Measurements from ENCODE around the gene WDFY4.

The WDFY4 gene

GRCh38 chr10:48895803-48896195 lies 211.1 kb downstream of the WDFY4 start:
- FAIRE-seq (no peak), DNase-seq (ENCODE audit: insufficient read length, low spot score) (no peak)

DNA sequence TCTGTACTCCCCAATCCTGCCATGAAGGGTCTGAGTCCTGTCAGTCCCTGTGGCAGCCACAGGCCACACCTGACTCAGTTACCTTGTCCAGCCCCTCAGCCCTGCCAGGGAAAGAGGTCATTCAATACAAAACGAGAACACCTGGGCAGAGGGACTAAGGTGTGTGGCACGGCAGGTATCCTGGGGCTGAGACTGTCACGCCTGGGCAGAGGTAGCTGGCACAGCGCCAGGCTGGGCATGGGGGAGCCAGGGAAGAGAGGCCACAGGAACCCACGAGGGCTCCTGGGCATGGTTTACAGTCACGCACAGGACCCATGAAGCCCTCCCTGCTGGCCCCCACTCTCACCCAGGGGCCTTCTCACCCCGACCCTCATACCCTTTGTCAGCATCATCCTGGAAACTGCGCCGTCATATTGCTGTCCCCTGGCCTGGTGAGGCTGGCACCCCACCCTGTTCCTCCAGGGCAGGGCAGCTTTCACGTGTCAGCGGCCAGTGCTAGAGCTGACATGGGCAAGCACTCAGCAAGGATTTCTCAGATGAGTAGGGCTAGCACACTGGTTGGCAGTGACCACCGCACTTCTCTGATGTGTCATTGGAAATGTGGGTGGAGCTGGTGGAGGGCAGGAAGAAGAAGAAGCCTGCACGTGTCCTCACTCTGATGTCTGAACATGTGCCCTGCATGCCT lies 212.2 kb downstream of the WDFY4 start:
- no peak for DNase-seq (ENCODE audit: insufficient read length, low spot score)
- FAIRE-seq = no peak

GRCh38 chr10:48897441-48897790 lies 212.7 kb downstream of the WDFY4 start:
- no peak for FAIRE-seq
- DNase-seq (ENCODE audit: insufficient read length, low spot score) = no peak

DNA sequence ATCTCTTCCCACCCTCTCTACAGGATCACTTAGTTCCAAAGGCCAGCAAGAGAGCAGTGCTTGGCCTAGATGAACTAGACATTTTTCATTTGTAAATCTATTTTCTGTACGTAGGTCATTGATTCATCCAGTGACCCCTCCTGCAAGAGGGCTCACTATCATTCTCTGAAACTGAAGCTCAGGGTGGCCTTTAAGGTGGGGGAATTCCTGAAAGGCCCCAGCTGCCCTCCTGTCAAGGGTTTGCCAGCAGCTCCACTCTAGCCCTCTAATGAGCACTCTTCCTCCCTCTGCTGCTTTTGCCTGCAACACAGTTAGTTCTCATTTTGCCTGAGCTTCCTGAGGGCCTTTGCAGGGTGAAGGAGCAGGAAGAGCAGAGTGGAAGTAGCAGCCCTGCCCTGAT lies 213.8 kb downstream of the WDFY4 start:
- FAIRE-seq = no peak
- no peak for DNase-seq (ENCODE audit: insufficient read length, low spot score)

- DNase-seq (ENCODE audit: insufficient read length, low spot score) (no peak), FAIRE-seq (no peak)
Observed at GRCh38 chr10:48899781-48900180, 215.1 kb downstream of the WDFY4 start.

DNA sequence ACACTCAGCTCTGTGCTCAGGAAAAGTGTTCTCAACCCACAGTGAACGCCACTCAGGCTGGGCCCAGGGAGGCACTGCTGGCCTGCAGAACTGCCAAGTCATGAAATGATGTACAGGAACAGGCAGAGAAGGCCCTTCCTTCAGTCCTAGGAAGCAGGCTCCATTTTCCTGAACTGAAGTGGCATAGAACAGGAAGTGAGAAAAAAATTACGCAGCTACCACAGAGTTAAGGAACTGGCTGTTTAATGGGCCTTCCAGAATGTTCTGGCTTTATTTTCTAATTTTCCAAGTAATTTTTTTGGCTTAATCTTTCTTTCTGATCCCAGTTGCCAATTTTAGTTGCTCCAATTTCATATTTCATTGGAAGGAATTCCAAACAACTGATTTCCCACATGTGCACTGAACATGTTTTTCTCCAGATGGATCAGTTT lies 215.7 kb downstream of the WDFY4 start:
- FAIRE-seq (no peak), DNase-seq (ENCODE audit: insufficient read length, low spot score) (no peak)

- FAIRE-seq (no peak), DNase-seq (ENCODE audit: insufficient read length, low spot score) (no peak)
Observed at GRCh38 chr10:48901319-48901718, 216.6 kb downstream of the WDFY4 start.

GRCh38 chr10:48902096-48902495 lies 217.4 kb downstream of the WDFY4 start:
- DNase-seq (ENCODE audit: insufficient read length, low spot score) (no peak), FAIRE-seq (no peak)

DNA sequence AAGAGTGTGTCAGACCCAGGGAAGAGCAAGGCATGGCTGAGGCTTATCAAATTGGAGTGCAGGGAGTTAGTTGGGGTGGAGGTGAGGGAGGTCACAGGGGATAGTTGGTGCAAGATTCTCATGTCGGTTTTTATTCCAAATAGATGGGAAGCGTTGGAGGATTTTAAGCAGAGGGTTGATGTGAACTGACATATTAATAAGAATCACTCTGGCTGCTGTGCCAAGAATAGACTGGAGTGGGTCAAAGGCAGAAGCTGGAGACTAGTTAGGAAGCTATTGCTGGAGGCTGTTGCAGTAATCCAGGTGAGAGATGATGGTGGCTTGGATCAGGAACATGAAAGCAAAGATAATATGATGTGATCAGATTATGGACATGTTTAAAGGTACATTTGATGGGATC lies 218.5 kb downstream of the WDFY4 start:
- FAIRE-seq = no peak
- no peak for DNase-seq (ENCODE audit: insufficient read length, low spot score)

- FAIRE-seq = no peak
Observed at GRCh38 chr10:48904861-48905260, 220.2 kb downstream of the WDFY4 start.

GRCh38 chr10:48905311-48905710 lies 220.6 kb downstream of the WDFY4 start:
- FAIRE-seq (no peak), DNase-seq (ENCODE audit: insufficient read length, low spot score) (no peak)

More at GRCh38 chr10:48904861-48905260, 220.2 kb downstream of the WDFY4 start:
- DNase-seq (ENCODE audit: insufficient read length, low spot score) = no peak

DNA sequence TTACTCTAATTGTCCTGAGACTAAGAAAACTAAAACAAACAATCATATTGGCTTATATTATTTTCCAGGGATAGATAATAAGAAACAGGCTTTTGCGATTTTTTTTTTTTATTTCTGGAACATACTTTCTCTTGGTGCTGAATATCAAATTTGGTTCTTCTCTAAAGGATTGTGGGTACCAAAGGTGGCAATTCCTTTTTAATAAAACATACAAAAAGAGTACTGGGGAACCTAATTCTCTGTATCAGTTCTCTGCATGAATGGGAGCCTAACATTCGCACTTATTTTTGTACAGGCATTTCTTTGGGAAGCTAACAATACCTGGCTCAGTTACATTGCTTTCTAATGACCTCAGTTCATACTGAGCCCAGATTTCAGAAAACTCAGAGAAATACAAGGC lies 222.2 kb downstream of the WDFY4 start:
- FAIRE-seq = no peak
- no peak for DNase-seq (ENCODE audit: insufficient read length, low spot score)

- DNase-seq (ENCODE audit: insufficient read length, low spot score) (no peak), FAIRE-seq (no peak)
Observed at GRCh38 chr10:48907730-48908129, 223.1 kb downstream of the WDFY4 start.

- DNase-seq (ENCODE audit: insufficient read length, low spot score) = no peak
- no peak for FAIRE-seq
Observed at GRCh38 chr10:48910548-48910947, 225.9 kb downstream of the WDFY4 start.

- DNase-seq (ENCODE audit: insufficient read length, low spot score) = no peak
- no peak for FAIRE-seq
Observed at GRCh38 chr10:48913674-48914073, 229.0 kb downstream of the WDFY4 start.

- no peak for FAIRE-seq
- DNase-seq (ENCODE audit: insufficient read length, low spot score) = no peak
Observed at GRCh38 chr10:48923748-48924147, 239.1 kb downstream of the WDFY4 start.

- no peak for FAIRE-seq
Observed at GRCh38 chr10:48924988-48925387, 240.3 kb downstream of the WDFY4 start.

DNA sequence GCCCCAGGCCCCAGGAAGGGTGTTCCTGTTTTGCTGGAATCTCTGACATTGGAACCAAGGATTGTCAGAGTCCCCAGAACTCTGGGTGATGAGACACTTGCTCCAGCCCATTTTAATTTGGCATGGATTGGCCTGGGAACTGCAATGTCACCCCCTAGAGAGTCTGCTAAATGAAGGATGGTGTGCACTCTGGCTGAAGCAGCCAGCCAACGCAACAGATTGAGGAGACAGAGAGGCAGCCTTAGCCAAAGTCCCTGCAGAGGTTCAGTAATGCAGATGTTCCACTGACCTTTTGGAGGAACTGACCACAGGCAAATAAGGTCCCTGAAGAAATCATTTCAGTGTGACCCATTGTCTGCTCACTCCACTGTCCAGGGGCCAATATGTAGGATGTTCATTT lies 241.6 kb downstream of the WDFY4 start:
- DNase-seq (ENCODE audit: insufficient read length, low spot score) (no peak), FAIRE-seq (no peak)

More at GRCh38 chr10:48924988-48925387, 240.3 kb downstream of the WDFY4 start:
- no peak for DNase-seq (ENCODE audit: insufficient read length, low spot score)

DNA sequence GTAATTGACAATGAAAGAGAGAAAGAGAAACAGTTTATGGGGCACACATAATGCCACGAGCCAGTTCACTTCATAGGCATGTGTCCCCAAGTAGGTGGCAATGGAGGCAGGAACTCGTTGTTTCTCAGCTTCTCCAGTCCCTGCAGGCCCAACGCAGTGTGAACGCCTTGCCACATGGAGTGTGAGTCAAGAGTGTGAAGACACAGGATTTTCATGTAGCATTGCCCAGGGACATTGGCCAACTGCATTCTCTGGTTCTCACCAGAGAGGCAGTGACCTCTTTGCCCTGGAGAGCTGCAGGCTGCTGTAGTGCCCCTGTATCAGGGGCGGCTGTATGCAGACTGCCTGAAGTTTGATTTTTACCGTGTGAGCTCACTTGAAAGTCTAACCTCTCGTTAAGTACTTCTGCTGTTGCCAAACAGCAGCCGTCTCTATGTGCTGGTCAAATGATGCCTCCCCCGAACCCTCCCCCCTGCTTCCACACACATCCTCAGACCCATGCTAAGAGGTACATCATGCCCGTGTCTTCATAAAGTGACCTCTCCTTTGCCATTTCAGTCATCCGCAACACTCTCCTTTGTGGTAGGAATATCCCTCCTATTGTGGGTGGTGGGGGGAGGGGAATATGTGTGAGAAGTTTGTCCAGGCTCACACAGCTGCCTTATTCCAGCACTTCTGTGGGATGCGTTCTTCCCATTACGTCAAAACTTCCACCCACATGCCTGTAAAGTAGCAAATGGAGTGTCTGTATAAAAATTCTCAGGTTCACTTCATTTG lies 242.3 kb downstream of the WDFY4 start:
- DNase-seq (ENCODE audit: insufficient read length, low spot score) = no peak
- FAIRE-seq = no peak

GRCh38 chr10:48929413-48929990 lies 244.8 kb downstream of the WDFY4 start:
- FAIRE-seq (no peak), DNase-seq (ENCODE audit: insufficient read length, low spot score) (no peak)

GRCh38 chr10:48931188-48931587 lies 246.5 kb downstream of the WDFY4 start:
- FAIRE-seq (no peak), DNase-seq (ENCODE audit: insufficient read length, low spot score) (no peak)

Data from HTR-8/SVneo (cell line).